Measurements from ENCODE around the gene SEPTIN2.
"Not testable (repeated sequence)": the region's sequence is repeated elsewhere in the genome, so short reads cannot be mapped to it uniquely, and the experiment has no call there.

The SEPTIN2 gene

GRCh38 chr2:241354668-241355658 lies 39.2 kb downstream of the SEPTIN2 start:
- DNase-seq, result peak; percentile 87

GRCh38 chr2:241355983-241356870 lies 40.5 kb downstream of the SEPTIN2 start, which contains the start of gene FARP2:
Gene FARP2, plus strand, starts transcription at chr2:241356285. Its CDS starts 16,823 bp downstream, at chr2:241373108.
- peak; percentile 98 for DNase-seq

- DNase-seq, result no peak
Observed at GRCh38 chr2:241356871-241357260, 41.1 kb downstream of the SEPTIN2 start.

GRCh38 chr2:241357531-241357930 lies 41.8 kb downstream of the SEPTIN2 start:
- DNase-seq, result no peak

GRCh38 chr2:241358470-241358869 lies 42.7 kb downstream of the SEPTIN2 start:
- DNase-seq, result no peak

GRCh38 chr2:241359481-241360045 lies 43.8 kb downstream of the SEPTIN2 start:
- DNase-seq, result no peak

- no peak for DNase-seq
Observed at GRCh38 chr2:241363426-241363825, 47.7 kb downstream of the SEPTIN2 start.

GRCh38 chr2:241364781-241365180 lies 49.1 kb downstream of the SEPTIN2 start:
- no peak for DNase-seq

GRCh38 chr2:241366678-241367077 lies 51.0 kb downstream of the SEPTIN2 start:
- DNase-seq, result no peak

- no peak for DNase-seq
Observed at GRCh38 chr2:241368643-241369042, 52.9 kb downstream of the SEPTIN2 start.

GRCh38 chr2:241372361-241372992 lies 56.8 kb downstream of the SEPTIN2 start:
- DNase-seq, result no peak

GRCh38 chr2:241373446-241373845 lies 57.7 kb downstream of the SEPTIN2 start:
- DNase-seq, result no peak

GRCh38 chr2:241373906-241374305 lies 58.2 kb downstream of the SEPTIN2 start:
- DNase-seq, result not testable (repeated sequence)

GRCh38 chr2:241375300-241375699 lies 59.6 kb downstream of the SEPTIN2 start:
- DNase-seq, result no peak

- no peak for DNase-seq
Observed at GRCh38 chr2:241376808-241377207, 61.1 kb downstream of the SEPTIN2 start.

- DNase-seq, result no peak
Observed at GRCh38 chr2:241378816-241379215, 63.1 kb downstream of the SEPTIN2 start.

- DNase-seq, result no peak
Observed at GRCh38 chr2:241379481-241380480, 64.1 kb downstream of the SEPTIN2 start.

- no peak for DNase-seq
Observed at GRCh38 chr2:241381872-241382271, 66.1 kb downstream of the SEPTIN2 start.

GRCh38 chr2:241385450-241385849 lies 69.7 kb downstream of the SEPTIN2 start:
- DNase-seq, result not testable (repeated sequence)

GRCh38 chr2:241386519-241386918 lies 70.8 kb downstream of the SEPTIN2 start:
- DNase-seq, result no peak

- no peak for DNase-seq
Observed at GRCh38 chr2:241389697-241390096, 74.0 kb downstream of the SEPTIN2 start.
